HG03135 (cell line): ENCODE results near the gene OR5K4.

ENCODE experiments used
- ATAC-seq: cut with Tn5 transposase; IDR thresholded peaks from one replicate; pipeline ENCODE4 v1.9.1; 2021; ENCODE audit warnings: mild to moderate bottlenecking, moderate library complexity; ENCODE audit not compliant: unreplicated experiment

OR5K4 gene, protein sequence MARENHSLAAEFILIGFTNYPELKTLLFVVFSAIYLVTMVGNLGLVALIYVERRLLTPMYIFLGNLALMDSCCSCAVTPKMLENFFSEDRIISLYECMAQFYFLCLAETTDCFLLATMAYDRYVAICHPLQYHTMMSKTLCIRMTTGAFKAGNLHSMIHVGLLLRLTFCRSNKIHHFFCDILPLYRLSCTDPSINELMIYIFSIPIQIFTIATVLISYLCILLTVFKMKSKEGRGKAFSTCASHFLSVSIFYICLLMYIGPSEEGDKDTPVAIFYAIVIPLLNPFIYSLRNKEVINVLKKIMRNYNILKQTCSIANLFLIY

DNA sequence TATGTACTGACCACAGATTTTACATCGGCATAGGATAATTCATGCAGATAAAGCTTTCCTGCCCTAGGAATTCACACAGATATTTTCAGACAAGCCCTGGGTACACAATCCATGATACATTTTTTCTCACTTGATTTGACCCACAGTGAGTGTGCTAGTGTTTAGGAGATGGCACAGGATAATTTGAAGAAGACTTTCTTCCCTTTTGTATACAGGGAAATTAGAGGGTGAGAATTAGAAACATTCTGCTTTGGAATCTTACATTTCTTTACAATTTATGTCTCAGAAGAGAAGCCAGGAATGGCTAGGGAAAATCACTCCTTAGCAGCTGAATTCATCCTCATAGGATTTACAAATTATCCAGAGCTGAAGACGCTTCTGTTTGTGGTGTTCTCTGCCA is at the start of gene OR5K4:
Gene OR5K4, plus strand, starts transcription at position 301 of the 400 bp plus-strand sequence. Its CDS starts 0 bp downstream, at position 301.
- no peak for ATAC-seq

DNA sequence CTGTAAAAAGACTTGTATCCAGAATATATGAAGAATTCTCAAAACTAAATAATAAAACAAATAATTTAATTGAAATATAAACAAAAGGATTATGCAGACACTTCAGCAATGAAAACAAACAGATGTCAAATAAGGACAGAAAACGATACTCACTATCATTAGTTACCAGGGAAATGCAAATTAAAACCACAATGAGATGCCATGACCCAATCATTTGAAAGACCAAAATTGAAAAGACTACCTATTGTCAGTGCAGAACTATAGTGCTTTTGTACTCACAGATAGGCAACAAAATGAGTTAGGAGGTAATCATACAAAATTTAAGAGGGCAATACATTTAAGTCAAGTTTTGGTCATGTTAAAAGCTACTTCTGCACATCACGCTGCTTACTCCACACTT is 31.6 kb upstream of the OR5K4 start:
- ATAC-seq, result no peak

DNA sequence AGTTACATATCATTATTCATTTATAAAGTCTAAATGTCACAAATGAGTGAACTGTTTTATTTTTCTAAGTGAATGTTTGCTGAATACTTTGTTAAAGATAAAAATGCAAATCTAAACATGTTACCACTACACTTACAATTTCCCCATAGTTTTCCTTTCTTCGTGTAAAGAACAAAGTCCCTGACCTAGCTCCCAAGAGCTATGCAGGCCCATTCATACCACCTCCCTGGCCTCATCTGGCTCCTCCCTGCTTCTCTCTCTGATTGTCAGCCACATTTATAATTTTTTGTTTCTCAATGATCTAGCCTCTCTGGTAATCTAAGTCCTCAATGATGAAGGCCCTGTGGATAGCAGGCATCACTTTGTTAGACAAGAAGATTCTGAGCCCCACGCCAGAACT is 31.0 kb upstream of the OR5K4 start:
- ATAC-seq, result no peak

DNA sequence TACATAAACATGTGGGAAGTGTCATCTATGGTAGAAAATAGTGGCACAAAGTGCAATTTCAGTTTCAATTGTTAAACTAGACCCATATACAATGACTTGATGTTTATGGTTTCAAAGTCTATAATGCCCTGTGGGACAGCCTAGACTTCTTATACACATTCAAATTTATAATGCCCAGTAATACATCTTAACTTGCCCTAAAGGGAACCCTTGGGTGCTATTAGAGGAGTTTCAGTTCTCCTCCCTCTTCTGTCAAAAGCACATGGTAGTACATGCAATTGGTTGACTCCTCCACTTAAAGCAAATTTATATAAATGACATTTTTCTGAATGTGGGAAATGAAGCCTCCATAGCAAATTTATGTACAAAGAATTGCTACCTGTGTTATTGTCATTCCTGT is 30.2 kb upstream of the OR5K4 start:
- ATAC-seq, result no peak

DNA sequence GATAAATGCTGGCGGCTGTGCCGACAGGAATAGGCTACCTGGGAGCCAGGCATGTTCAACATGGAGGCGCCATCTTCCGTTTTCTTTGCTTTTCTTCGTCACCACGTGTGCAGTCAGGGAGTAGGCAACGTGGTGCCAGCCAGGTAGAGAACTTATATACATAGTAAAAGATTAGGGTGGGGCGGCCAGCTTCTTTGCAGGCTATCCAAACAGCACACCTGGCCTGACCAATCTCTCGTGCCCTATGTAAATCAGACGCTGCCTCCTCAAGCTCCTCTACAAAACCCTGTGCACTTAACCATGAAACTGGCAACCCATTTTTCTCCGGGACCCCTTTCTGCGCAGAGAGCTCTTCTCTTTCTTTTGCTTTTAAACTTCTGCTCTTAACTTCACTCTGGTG is 28.6 kb upstream of the OR5K4 start:
- no peak for ATAC-seq

DNA sequence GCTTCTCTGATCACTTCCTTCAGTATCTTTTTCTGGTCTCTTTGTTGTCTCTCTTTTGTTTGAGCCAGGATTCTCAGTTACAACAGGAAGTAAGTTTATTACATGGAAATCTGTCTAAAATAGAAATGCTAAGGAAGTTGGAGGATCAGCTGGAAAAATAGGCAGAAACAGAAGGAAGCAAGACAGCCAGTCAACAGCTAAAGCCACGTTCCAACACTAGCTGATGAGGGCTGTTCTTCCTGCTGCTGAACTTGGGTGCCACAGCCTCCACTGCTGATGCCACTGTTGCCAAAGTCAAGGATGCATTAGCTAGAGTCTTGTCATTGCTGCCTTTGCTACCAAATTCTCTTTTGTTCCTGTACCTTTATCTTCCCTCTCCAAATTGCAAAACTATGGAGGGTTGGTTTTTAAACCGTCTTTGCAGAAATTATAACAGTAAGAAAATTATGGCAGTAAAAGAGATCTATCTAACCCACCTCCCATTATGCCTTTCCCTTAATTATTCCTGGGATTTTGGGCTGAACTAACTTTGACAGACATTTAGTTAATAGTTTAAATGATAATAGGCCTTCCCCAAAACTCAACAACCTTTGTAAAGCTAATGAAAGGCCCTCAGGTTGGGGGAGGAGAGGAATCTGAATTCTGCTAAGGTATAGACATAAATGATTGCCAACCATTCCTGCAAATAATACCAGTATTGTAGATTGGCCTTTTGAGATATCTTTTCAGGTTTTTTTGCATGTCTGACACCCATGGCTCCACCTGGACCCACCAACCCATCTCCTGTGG is 27.4 kb upstream of the OR5K4 start:
- no peak for ATAC-seq

DNA sequence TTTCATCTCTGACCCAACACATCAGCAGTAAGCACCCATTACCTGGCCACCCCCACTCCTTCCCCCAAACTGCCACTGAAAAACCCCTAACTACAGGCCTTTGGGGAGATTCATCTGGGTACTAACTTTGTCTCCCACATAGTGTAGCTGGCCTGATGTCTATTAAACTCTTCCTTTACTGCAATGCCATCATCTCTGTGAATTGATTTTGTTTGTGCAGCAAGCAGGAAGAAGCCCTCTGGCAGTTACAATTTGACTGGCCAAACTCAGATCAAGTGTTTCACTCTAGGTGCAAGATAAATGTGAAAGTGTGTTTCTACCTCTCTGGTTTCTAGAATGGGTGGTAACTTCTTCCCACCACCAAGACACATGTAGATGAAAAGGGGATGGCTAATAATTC is 26.7 kb upstream of the OR5K4 start:
- peak; percentile 47 for ATAC-seq

DNA sequence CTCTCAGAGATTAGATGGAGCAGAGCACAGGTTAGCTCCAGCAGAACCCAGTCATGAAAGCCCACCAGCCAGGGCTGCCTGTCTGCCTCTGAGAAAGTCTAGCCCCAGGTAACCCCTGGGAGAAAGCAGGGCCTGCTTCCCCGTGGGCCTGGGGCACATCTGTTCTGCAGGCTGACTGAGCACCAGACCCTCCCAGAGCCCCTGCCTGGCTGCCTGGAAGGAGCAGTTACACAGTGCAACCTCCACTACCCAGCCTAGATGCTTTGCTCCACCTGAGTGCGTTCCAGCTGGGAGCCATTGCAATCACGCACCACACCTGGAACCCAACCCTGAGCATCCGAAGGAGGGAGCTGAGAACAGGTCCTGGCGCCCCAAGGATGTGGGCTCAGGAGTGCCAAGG is 24.7 kb upstream of the OR5K4 start:
- no peak for ATAC-seq

DNA sequence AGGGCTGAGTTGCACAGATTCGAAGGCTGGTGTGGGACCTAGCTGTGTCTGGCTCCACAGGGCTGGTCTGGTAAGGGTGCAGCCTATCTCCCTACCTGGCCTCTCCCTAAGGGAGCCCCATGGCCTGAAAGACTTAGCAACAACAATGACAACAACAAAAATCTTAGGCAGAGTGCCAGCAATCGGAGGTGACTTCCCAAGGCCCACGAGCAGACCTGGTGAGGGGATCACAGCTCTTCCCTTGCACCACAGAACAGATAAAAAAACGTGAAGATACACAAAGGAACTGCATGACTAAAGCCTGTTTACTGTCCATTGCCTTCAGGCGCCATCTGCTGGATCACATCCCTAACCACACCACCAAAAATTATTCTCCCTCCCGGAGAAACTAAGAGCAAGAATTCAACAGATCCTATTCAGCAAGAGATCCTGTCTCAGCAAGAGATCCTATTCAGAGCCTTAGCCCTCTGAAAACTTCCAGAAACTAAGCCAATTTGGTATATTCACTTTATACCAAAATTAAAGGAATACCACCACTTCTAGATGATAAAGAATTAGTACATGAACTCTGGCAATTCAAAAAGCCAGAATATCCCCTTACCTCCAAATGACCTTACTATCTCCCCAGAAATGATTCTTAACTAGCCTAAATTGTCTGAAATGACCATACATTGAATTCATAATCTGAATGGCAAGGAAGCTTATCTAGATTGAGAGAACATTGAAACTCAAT is 24.1 kb upstream of the OR5K4 start:
- ATAC-seq, result peak; percentile 64

DNA sequence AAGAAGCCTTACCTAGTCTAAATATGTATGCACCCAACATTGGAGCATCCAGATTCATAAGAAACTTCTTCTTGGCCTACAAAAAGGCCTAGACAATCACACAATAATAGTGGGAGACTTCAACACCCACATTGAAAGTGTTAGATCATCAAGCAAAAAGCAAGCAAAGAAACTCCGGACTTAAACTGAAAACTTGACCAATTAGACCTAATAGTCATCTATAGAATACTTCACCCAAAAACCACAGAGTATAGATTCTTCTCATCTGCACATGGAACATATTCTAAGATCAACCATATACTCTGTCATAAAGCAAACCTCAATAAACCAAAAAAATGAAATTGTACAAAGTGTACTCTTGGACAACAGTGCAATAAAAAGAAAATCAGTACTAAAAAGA is 22.3 kb upstream of the OR5K4 start:
- no peak for ATAC-seq

DNA sequence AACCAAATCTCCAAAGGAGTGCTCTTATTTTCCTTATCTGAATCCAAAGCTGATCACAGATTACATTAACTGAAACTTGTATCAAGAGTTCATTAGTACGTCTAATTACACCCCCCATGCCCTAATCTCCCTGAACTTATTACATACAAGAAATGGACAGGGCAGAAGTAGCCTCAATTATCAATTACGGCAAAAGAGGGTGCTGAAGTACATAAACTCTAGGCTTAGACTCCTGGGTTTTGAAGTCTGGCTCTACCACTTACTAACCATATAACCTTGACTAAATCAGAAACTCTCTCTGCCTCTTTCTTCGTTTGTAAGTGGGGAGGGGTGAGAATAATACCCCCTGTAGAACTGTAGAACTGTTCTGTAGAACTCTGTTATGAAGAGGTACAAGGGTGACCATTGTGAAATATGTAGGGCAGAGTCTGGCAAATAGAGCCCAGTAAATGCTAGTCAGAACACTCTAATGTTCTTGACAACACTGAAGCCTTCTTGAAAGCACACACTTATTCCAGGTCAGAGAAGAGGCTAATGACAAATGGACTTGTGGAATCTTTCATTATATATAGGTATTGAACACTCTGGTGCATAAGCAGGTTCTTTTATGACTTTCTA is 19.6 kb upstream of the OR5K4 start:
- ATAC-seq, result peak; percentile 69

DNA sequence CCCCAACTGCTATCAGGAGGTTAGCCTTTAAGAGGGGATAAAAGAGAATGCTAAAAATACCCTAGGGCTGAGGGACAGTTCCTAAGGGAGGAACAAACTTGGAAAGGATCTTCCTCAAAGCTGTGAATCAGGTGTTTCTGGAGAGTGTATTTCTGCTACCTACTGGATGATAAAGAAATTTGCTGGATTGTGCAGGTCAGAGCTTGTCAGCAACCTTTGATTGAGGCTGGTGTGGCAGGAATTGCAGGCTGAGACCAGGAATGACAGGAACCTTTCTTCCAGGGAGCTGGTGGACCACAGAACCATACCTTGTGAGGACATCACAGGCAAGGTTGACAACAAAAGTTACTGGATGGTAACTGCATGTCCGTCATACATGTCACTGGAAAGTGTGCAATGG is 14.6 kb upstream of the OR5K4 start:
- no peak for ATAC-seq

DNA sequence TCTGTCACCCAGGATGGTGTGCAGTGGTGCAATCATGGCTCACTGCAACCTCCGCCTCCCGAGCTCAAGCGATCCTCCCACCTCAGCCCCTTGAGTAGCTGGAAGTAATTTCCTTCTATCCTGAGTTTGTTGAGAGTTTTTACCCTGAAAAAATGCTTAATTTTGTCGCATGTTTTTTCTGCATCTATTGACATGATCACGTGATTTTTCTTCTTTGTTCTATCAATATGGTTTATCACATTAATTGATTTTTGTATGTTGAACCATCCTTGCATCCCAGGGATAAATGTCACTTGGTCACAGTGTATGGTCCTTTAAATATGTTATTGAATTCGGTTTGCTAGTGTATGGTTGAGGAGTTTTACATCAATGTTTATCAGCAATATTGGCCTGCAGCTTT is 11.9 kb upstream of the OR5K4 start:
- no peak for ATAC-seq

DNA sequence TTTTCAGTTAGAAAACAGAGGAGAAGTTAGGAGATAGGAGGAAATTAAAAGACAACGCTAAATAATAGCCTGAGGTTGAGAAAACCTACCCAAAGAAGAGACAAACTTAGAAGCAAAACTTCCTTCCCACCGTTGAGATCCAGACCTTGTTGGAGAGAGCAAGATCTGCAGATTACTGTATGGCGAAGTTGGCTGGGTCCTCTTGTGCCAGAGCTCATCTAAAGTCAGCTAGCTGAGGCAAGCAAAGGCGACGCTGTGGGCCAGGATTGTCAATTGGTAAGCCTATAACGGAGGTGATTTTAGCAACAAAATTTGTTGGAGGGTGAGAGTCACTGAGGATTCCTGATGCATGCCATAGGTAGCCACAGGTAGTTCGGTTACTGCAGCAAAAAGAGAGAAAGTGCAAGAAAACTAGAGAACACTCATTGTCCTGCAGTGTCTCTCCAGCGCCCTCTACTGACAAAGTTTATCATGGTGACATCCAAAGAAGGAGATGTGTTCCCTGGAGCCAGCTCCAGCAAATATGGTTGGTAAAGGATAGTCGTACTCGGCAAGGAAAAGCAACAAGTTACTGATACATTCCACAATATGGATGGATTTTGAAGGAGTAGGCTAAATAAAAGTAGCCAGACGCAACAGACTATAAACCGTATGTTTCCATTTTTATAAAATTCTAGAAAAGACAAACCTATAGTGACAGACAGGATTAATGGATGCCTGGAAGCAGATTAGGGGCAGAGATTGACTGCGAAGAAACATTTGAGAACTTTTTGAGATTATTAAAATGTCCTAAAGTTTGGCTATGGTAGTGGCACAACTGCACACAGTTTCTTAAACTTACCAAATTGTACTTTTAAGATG is 9.8 kb upstream of the OR5K4 start:
- ATAC-seq, result peak; percentile 60

DNA sequence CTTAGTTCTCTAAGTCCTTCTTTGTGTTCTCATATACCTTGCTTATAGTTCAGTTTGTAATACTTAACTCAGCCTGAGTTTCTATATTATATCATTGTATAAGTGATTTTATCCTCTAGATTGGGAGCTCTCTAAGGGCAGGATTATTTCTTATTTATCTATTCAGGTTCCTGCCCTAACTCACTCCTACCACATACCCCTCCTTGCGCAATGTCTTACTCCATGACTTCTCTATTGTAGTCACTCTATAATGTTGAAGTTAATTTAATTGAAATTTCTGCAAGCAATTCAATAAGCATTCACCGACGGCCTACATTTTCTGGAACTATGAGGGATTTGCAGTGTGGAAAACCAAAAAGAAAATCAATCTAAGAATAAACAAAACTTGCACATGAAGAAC is 3.6 kb upstream of the OR5K4 start:
- no peak for ATAC-seq

DNA sequence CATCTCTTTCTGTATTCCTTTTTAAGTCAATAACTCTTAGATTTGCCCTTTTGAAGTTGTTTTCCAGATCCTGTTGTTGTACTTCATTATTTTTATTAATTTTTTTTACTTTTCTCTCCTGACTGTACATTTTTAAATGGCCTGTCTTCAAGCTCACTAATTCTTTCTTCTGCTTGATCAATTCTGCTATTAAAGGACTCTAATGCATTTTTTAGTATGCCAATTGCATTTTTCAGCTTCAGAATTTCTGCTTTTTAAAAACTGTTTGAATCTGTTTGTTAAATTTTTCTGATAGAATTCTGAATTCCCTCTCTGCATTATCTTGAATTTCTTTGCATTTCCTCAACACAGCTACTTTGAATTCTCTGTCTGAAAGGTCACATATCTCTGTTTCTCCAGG is 5.6 kb downstream of the OR5K4 start:
- ATAC-seq, result no peak

DNA sequence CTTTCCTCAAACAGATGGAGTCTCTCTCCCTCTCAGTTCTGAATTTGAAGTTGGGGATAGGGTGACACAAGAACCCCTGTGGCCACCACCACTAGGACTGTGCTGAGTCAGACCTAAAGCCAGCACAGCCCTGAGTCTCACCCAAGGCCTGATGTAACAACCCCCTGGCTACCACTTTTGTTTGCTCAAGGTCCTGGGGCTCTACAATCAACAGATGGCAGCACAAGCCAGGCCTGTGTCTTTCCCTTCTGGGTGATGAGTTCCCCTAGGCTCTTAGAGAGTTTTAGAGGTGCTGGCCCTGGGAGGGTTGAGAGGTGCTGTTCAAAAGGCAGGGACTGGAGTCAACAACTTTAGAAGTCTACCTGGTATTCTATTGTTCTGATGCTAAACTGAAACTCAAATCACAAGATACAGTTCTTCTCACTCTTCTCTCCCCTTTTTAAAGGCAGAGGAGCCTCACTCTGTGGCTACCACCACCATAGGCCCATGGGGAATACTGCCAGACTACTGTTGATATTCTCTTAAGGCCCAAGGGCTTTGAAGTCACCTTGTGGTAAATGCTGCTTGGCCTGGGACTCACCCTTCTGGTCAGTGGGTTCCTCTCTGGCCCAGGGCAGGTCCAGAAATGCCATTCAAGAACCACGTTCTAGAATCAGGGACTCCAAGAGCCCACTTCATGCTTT is 6.5 kb downstream of the OR5K4 start:
- ATAC-seq, result no peak

DNA sequence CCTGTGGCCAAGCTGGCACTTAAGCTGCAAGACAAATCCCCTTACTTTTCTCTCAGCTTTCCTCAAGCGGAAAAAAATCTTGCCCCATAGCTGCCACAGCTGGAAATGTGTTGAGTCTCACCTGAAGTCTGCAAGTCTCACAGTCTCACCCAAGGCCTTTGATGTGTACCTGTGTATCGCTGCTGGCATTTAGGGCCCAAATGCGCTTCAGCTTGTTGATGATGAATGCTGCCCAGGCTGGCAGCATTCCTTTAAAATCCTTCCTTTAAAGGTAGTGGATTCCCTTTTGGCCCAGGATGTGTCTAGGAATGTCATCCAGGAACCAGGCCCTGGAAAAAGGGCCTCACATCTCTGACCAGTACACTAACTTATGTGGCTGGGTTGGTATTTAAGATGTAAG is 7.0 kb downstream of the OR5K4 start:
- ATAC-seq, result no peak

DNA sequence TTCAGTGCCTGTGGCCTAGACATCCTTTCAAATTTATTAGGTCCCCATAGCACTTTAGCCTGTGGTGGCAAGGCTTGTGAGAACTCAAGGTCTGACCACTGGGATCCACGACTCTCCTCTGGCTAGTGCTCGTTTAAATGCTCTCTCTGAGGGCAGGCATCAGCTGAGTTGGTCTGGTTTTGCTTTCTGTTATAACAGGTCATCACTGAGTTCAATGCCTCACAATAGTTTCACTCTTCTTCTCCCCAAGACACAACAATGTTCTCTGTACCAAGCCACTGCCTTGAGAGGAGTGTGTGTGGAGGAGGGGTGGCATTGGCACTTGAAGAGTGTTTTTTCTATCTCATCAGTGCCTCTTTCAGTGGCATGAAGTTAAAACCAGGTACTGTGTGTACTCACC is 7.6 kb downstream of the OR5K4 start:
- ATAC-seq, result no peak
